ENCODE measurements around the gene SPEF2. TPM values are rescaled to one million over a fixed set of nuclear protein-coding genes. Genes with fewer than 3 reads are reported as not detected.

The SPEF2 gene
- total and polyA plus RNA-seq, 4 donors = 0.42 to 4.5 (median 2.1) TPM

DNA sequence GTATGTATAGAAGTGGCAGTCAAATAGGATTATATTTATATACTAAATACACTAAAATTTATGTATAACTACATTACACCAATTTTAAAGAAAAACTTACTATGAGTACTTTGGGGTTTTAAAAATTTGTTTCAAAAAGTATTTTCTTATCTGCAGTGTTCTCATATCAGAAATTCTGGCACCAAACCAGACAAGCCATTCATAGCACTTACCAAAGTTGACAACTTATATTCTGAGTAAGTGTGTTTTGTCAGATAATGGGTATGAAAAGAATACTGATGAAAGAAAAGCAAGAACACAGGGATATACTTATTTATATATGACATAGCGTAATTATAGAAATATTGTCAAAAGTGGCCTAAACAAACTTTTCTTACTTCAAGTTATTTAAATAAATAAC lies 67.5 kb downstream of the SPEF2 start:
- Histone ChIP-seq H3K9me3 (ENCODE audit: control insufficient read depth in 4 of 4, low read length in 3 of 4) (no peaks in the 10 kb centered on the region), H3K9ac (ENCODE audit: low read depth in 1 of 2, low read length in 2 of 2) (no peak overlapping the region), H3K27me3 (ENCODE audit: control insufficient read depth in 4 of 4, insufficient read depth in 4 of 4, low read length in 3 of 4) (no peaks in the 10 kb centered on the region), H3K4me1 (ENCODE audit: control insufficient read depth in 4 of 4, insufficient read depth in 4 of 4, low read length in 3 of 4) (peaks cover 0 to 15% (median 1%) of the 10 kb centered on the region in 4 donors), H3K27ac (ENCODE audit: low read depth in 1 of 2, low read length in 2 of 2) (no peak overlapping the region), H3K4me3 (ENCODE audit: low read depth in 1 of 3, low read length in 3 of 3) (no peak overlapping the region), H3K36me3 (ENCODE audit: control insufficient read depth in 4 of 4, insufficient read depth in 3 of 4, low read depth in 1 of 4, low read length in 3 of 4) (no peaks in the 10 kb centered on the region)
- no peak for DNase-seq (ENCODE audit: low spot score)
- TF ChIP-seq HNF4G (IDR thresholded peaks at IDR 0.05) (no peak), RAD21 (IDR thresholded peaks at IDR 0.05) (no peak)
- TF ChIP-seq, protein P1, sequence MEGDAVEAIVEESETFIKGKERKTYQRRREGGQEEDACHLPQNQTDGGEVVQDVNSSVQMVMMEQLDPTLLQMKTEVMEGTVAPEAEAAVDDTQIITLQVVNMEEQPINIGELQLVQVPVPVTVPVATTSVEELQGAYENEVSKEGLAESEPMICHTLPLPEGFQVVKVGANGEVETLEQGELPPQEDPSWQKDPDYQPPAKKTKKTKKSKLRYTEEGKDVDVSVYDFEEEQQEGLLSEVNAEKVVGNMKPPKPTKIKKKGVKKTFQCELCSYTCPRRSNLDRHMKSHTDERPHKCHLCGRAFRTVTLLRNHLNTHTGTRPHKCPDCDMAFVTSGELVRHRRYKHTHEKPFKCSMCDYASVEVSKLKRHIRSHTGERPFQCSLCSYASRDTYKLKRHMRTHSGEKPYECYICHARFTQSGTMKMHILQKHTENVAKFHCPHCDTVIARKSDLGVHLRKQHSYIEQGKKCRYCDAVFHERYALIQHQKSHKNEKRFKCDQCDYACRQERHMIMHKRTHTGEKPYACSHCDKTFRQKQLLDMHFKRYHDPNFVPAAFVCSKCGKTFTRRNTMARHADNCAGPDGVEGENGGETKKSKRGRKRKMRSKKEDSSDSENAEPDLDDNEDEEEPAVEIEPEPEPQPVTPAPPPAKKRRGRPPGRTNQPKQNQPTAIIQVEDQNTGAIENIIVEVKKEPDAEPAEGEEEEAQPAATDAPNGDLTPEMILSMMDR (IDR thresholded peaks at IDR 0.05; ENCODE audit: low read depth, low read length, missing input control) = no peak
- WGBS = 98% methylated on average over 1 of the region's 1 CpG

DNA sequence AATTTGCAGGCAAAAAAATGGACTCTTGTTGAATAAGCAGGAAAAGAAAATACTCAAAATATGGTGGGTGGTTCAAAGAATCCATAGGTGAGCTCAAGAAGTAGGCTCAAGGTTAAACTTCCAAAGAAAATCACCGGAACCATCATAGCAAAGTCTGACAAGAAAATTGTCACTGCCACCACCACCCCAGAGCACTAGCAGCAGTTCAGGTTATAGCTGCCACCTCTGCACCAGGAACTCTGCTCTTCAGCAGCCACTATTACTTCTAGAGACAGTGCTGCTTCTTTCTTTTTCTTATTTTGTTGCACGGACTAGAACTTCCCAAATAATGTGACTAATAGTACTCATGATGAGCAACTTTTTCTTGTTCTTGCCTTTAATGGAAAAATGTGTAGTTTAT lies 70.3 kb downstream of the SPEF2 start:
- WGBS = 81% methylated on average over 2 of the region's 2 CpGs
- no peak for TF ChIP-seq HNF4G (IDR thresholded peaks at IDR 0.05)
- no peak for TF ChIP-seq SP1 (IDR thresholded peaks at IDR 0.05)
- no peak for TF ChIP-seq HNF4A (conservative IDR thresholded peaks at IDR 0.05)
- TF ChIP-seq, protein P2, sequence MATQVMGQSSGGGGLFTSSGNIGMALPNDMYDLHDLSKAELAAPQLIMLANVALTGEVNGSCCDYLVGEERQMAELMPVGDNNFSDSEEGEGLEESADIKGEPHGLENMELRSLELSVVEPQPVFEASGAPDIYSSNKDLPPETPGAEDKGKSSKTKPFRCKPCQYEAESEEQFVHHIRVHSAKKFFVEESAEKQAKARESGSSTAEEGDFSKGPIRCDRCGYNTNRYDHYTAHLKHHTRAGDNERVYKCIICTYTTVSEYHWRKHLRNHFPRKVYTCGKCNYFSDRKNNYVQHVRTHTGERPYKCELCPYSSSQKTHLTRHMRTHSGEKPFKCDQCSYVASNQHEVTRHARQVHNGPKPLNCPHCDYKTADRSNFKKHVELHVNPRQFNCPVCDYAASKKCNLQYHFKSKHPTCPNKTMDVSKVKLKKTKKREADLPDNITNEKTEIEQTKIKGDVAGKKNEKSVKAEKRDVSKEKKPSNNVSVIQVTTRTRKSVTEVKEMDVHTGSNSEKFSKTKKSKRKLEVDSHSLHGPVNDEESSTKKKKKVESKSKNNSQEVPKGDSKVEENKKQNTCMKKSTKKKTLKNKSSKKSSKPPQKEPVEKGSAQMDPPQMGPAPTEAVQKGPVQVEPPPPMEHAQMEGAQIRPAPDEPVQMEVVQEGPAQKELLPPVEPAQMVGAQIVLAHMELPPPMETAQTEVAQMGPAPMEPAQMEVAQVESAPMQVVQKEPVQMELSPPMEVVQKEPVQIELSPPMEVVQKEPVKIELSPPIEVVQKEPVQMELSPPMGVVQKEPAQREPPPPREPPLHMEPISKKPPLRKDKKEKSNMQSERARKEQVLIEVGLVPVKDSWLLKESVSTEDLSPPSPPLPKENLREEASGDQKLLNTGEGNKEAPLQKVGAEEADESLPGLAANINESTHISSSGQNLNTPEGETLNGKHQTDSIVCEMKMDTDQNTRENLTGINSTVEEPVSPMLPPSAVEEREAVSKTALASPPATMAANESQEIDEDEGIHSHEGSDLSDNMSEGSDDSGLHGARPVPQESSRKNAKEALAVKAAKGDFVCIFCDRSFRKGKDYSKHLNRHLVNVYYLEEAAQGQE (IDR thresholded peaks at IDR 0.05) = no peak
- TF ChIP-seq RAD21 (IDR thresholded peaks at IDR 0.05) = no peak
- no peak for TF ChIP-seq NR2F2 (IDR thresholded peaks at IDR 0.05)
- TF ChIP-seq, protein P3, sequence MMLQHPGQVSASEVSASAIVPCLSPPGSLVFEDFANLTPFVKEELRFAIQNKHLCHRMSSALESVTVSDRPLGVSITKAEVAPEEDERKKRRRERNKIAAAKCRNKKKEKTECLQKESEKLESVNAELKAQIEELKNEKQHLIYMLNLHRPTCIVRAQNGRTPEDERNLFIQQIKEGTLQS (IDR thresholded peaks at IDR 0.05) = no peak
- TF ChIP-seq, protein P1 (IDR thresholded peaks at IDR 0.05; ENCODE audit: low read depth, low read length, missing input control) = no peak
- no peak for TF ChIP-seq YY1 (IDR thresholded peaks at IDR 0.05)
- TF ChIP-seq, protein P4, sequence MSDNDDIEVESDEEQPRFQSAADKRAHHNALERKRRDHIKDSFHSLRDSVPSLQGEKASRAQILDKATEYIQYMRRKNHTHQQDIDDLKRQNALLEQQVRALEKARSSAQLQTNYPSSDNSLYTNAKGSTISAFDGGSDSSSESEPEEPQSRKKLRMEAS (IDR thresholded peaks at IDR 0.05) = no peak

More for the DNA sequence above, 70.3 kb downstream of the SPEF2 start:
- no peak overlapping the region for H3K27ac ChIP-seq (ENCODE audit: low read depth in 1 of 2, low read length in 2 of 2)
- no peak overlapping the region for H3K9ac ChIP-seq (ENCODE audit: low read depth in 1 of 2, low read length in 2 of 2)
- H3K36me3 ChIP-seq (ENCODE audit: control insufficient read depth in 4 of 4, insufficient read depth in 3 of 4, low read depth in 1 of 4, low read length in 3 of 4) = no peaks in the 10 kb centered on the region
- no peaks in the 10 kb centered on the region for H3K27me3 ChIP-seq (ENCODE audit: control insufficient read depth in 4 of 4, insufficient read depth in 4 of 4, low read length in 3 of 4)
- H3K9me3 ChIP-seq (ENCODE audit: control insufficient read depth in 4 of 4, low read length in 3 of 4) = no peaks in the 10 kb centered on the region
- H3K4me3 ChIP-seq (ENCODE audit: low read depth in 1 of 3, low read length in 3 of 3) = no peak overlapping the region
- H3K4me1 ChIP-seq (ENCODE audit: control insufficient read depth in 4 of 4, insufficient read depth in 4 of 4, low read length in 3 of 4) = peaks cover 0 to 11% (median 1%) of the 10 kb centered on the region in 4 donors
- DNase-seq (ENCODE audit: low spot score) = no peak

All from liver (tissue), 9 donors.